H1 (cell line): ENCODE measurements around the gene SEMA3C. TPM values are rescaled to one million over a fixed set of nuclear protein-coding genes. Genes with fewer than 3 reads are reported as not detected.
"Not testable (repeated sequence)": the region's sequence is repeated elsewhere in the genome, so short reads cannot be mapped to it uniquely, and the experiment has no call there.

Experiments used
- CTCF ChIA-PET: fragments of 300-600 bp; sonication (Branson Sonifier 250); formaldehyde crosslinking; loops from one replicate; lab custom pipeline; 2021; ENCODE audit not compliant: partially characterized antibody; lab: Charles Lee
- POLR2A ChIA-PET: fragments of 300-600 bp; sonication (Branson Sonifier 250); formaldehyde crosslinking; loops from one replicate; lab custom pipeline; 2021; ENCODE audit warnings: inconsistent platforms; ENCODE audit not compliant: partially characterized antibody; lab: Charles Lee
- DNase-seq, 2 experiments: peaks; one replicate each; pipeline versions ENCODE4 v3.0.0 to v3.0.0-alpha.2; 2010 to 2022; ENCODE audit warnings: low spot score in 2 of 2, low read depth in 1 of 2, mixed read lengths in 1 of 2
- FAIRE-seq: peaks from 2 replicates; lab custom pipeline; 2011; peaks lifted over from hg19 to GRCh38; lab: Jason Lieb, UNC
- H2AFZ ChIP-seq: 2 replicates; pipeline ENCODE4 v1.8.1; 2012; ENCODE audit warnings: low read length, inconsistent platforms
- H2AK5ac ChIP-seq: 2 replicates; pipeline ENCODE4 v1.6.1; 2013; ENCODE audit warnings: low read depth, low read length
- H2BK120ac ChIP-seq: replicated peaks from 2 replicates; pipeline ENCODE3; 2013; ENCODE audit warnings: low read depth, low read length, inconsistent platforms
- H2BK12ac ChIP-seq: 2 replicates; pipeline ENCODE4 v1.6.1; 2013; ENCODE audit warnings: low read depth, low read length
- H2BK15ac ChIP-seq: 2 replicates; pipeline ENCODE4 v1.6.1; 2013; ENCODE audit warnings: low read length
- H2BK20ac ChIP-seq: 2 replicates; pipeline ENCODE4 v1.6.1; 2013; ENCODE audit warnings: low read length
- H2BK5ac ChIP-seq: 2 replicates; pipeline ENCODE4 v1.6.1; 2013; ENCODE audit warnings: low read depth, low read length
- H3K14ac ChIP-seq: 2 replicates; pipeline ENCODE4 v1.6.1; 2013; ENCODE audit warnings: inconsistent platforms; ENCODE audit not compliant: insufficient read length
- H3K18ac ChIP-seq: 2 replicates; pipeline ENCODE4 v1.6.1; 2013; ENCODE audit warnings: low read length; ENCODE audit errors: extremely low read depth
- H3K23ac ChIP-seq: 2 replicates; pipeline ENCODE4 v1.6.1; 2013; ENCODE audit warnings: inconsistent platforms; ENCODE audit not compliant: insufficient read length
- H3K23me2 ChIP-seq: 2 replicates; pipeline ENCODE4 v1.6.1; 2013; ENCODE audit warnings: low read depth, low read length
- H3K27ac ChIP-seq: 2 replicates; pipeline ENCODE4 v1.6.1; 2011; ENCODE audit warnings: low read depth, low read length, inconsistent platforms
- H3K27me3 ChIP-seq, 4 experiments: replicated peaks in 1 of 4; 1 replicate in 1 of 4; 2 replicates in 3 of 4; pipeline versions ENCODE4 v1.6.1 to v1.8.1; 2011 to 2013; ENCODE audit warnings: low read length in 3 of 4, mild to moderate bottlenecking in 3 of 4, inconsistent platforms in 2 of 4, mixed read lengths in 2 of 4, moderate library complexity in 1 of 4; ENCODE audit not compliant: control insufficient read depth in 3 of 4, insufficient read depth in 3 of 4; ENCODE audit errors: extremely low read depth in 1 of 4
- H3K36me3 ChIP-seq, 4 experiments: 2 replicates each; pipeline versions ENCODE4 v1.6.1 to v1.8.1; 2011 to 2013; ENCODE audit warnings: mild to moderate bottlenecking in 4 of 4, low read length in 3 of 4, moderate library complexity in 2 of 4, control low read depth in 1 of 4, inconsistent platforms in 1 of 4; ENCODE audit not compliant: insufficient read depth in 4 of 4, control insufficient read depth in 2 of 4
- H3K4ac ChIP-seq: replicated peaks from 2 replicates; pipeline ENCODE3; 2013; ENCODE audit warnings: low read length, low read depth, mixed read lengths, inconsistent platforms; ENCODE audit not compliant: insufficient read length
- H3K4me1 ChIP-seq, 4 experiments: replicated peaks in 1 of 4; 1 replicate in 1 of 4; 2 replicates in 3 of 4; pipeline versions ENCODE4 v1.6.1 to v1.8.1; 2011 to 2013; ENCODE audit warnings: low read length in 3 of 4, inconsistent platforms in 2 of 4, mixed read lengths in 1 of 4; ENCODE audit not compliant: insufficient read depth in 4 of 4, control insufficient read depth in 3 of 4
- H3K4me2 ChIP-seq, 2 experiments: 2 replicates each; pipeline versions ENCODE4 v1.6.1 to v1.8.1; 2011 to 2013; ENCODE audit warnings: low read depth in 2 of 2, low read length in 2 of 2, control low read depth in 1 of 2, inconsistent platforms in 1 of 2, mild to moderate bottlenecking in 1 of 2; ENCODE audit not compliant: insufficient read depth in 1 of 2
- H3K4me3 ChIP-seq, 4 experiments: fragments of 200-600, 300-600 bp in 1 of 4; sonication (generic), shearing (Covaris generic), sonication (Bioruptor Twin) in 1 of 4; 2 replicates each; pipeline versions ENCODE4 v1.5.1 to v1.8.1; 2011 to 2016; ENCODE audit warnings: low read length in 4 of 4, low read depth in 3 of 4, control low read depth in 2 of 4, inconsistent platforms in 2 of 4, mild to moderate bottlenecking in 2 of 4, mixed read lengths in 1 of 4, moderate library complexity in 1 of 4; ENCODE audit not compliant: insufficient read depth in 2 of 4; ENCODE audit errors: extremely low read depth in 1 of 4
- H3K56ac ChIP-seq: replicated peaks from 2 replicates; pipeline ENCODE3; 2013; ENCODE audit warnings: low read depth, mild to moderate bottlenecking, mixed read lengths, low read length, inconsistent platforms; ENCODE audit not compliant: insufficient read length
- H3K79me1 ChIP-seq: 2 replicates; pipeline ENCODE4 v1.6.1; 2013; ENCODE audit warnings: low read depth, low read length, control low read depth
- H3K79me2 ChIP-seq, 2 experiments: 2 replicates each; pipeline versions ENCODE4 v1.6.1 to v1.8.1; 2012 to 2013; ENCODE audit warnings: low read length in 2 of 2, mild to moderate bottlenecking in 2 of 2, inconsistent platforms in 1 of 2; ENCODE audit not compliant: insufficient read depth in 2 of 2, control insufficient read depth in 1 of 2
- H3K9ac ChIP-seq, 4 experiments: replicated peaks in 1 of 4; 1 replicate in 1 of 4; 2 replicates in 3 of 4; pipeline versions ENCODE4 v1.6.1 to v1.8.1; 2011 to 2013; ENCODE audit warnings: low read depth in 3 of 4, low read length in 3 of 4, control low read depth in 2 of 4, mild to moderate bottlenecking in 2 of 4, moderate library complexity in 2 of 4, inconsistent platforms in 1 of 4; ENCODE audit errors: extremely low read depth in 1 of 4
- H3K9me3 ChIP-seq, 2 experiments: 2 replicates each; pipeline versions ENCODE4 v1.6.1 to v1.8.1; 2012 to 2013; ENCODE audit warnings: mild to moderate bottlenecking in 2 of 2, moderate library complexity in 2 of 2, control low read depth in 1 of 2, inconsistent platforms in 1 of 2, low read depth in 1 of 2, low read length in 1 of 2, mixed read lengths in 1 of 2; ENCODE audit not compliant: insufficient read depth in 2 of 2
- H4K20me1 ChIP-seq, 2 experiments: replicated peaks in 1 of 2; 2 replicates each; pipeline versions ENCODE3 to v1.8.1; 2011 to 2013; ENCODE audit warnings: inconsistent platforms in 2 of 2, low read length in 2 of 2, mild to moderate bottlenecking in 1 of 2; ENCODE audit not compliant: insufficient read depth in 2 of 2, control insufficient read depth in 1 of 2
- H4K5ac ChIP-seq: 2 replicates; pipeline ENCODE4 v1.6.1; 2013; ENCODE audit warnings: low read length, low read depth, mixed read lengths, inconsistent platforms; ENCODE audit not compliant: insufficient read length
- H4K8ac ChIP-seq: 2 replicates; pipeline ENCODE4 v1.8.0; 2013; ENCODE audit warnings: mild to moderate bottlenecking, moderate library complexity, low read length, inconsistent platforms; ENCODE audit not compliant: insufficient read depth; ENCODE audit errors: extremely low read depth
- H4K91ac ChIP-seq: replicated peaks from 2 replicates; pipeline ENCODE3; 2013; ENCODE audit warnings: low read length, mixed read lengths, inconsistent platforms; ENCODE audit not compliant: insufficient read length
- TCF12 ChIP-seq: IDR thresholded peaks from 2 replicates; pipeline ENCODE4 v1.6.1; 2011; ENCODE audit warnings: low read depth, mild to moderate bottlenecking, low read length
- WGBS, 2 experiments: shearing (Covaris generic) in 1 of 2; methylation state at CpG; one replicate each; pipeline versions ENCODE4 v1.1.6 to v1.1.7; 2013 to 2015; ENCODE audit warnings: low lambda C conversion rate in 2 of 2, mixed read lengths in 2 of 2, inconsistent platforms in 1 of 2, low coverage in 1 of 2, missing lambda C conversion rate in 1 of 2; ENCODE audit not compliant: insufficient replicate concordance in 2 of 2, insufficient coverage in 1 of 2, insufficient read length in 1 of 2; ENCODE audit errors: extremely low coverage in 1 of 2, missing lambda C conversion rate in 1 of 2; 5-methylcytosine and 5-hydroxymethylcytosine counted together
- polyA plus RNA-seq, 7 experiments: library from polyadenylated mRNA; depleted of rRNA in 3 of 7; stranded (reverse) in 5 of 7; unstranded in 2 of 7; fragments of >200 nt in 5 of 7; fragments of 200-250 nt in 2 of 7; gene quantifications; 1 replicate in 5 of 7; 2 replicates in 1 of 7; 4 replicates in 1 of 7; pipeline versions ENCODE4 v1.2.1 to v1.2.3, GENCODE V29; 2011 to 2013; ENCODE audit warnings: missing spikeins in 2 of 7, mixed read lengths in 2 of 7
- total RNA-seq: library from RNA; stranded (reverse); fragmentation: NEBNext Ultra II Directional; extraction: Animal tissue kit (Norgen Biotek cat#: 25700); gene quantifications from 2 replicates; pipeline ENCODE4 v1.2.1, GENCODE V29; 2021

SEMA3C gene
- total and polyA plus RNA-seq, 2 of the 8 experiments (the other 6 are each of a cell fraction or from before 2014, with no cell fraction given), result 0.15 to 1.4 TPM

GRCh38 chr7:80929619-80930018 is 10.8 kb upstream of the SEMA3C start:
- no peak for TF ChIP-seq TCF12
- TF ChIP-seq, all 59 proteins: peak for 0
- no peak overlapping the region for H2BK5ac ChIP-seq
- no peak overlapping the region for H3K4ac ChIP-seq
- H3K4me1 ChIP-seq, result no peaks in the 10 kb centered on the region
- H3K23ac ChIP-seq, result no peak overlapping the region
- no peak overlapping the region for H4K8ac ChIP-seq
- no peak for DNase-seq
- H3K27ac ChIP-seq, result no peak overlapping the region
- peak overlapping the region; percentile 29; the same call in 1 of the 2 replicates for H2AFZ ChIP-seq
- no peaks in the 10 kb centered on the region for H3K23me2 ChIP-seq
- H3K4me3 ChIP-seq, result no peak overlapping the region
- H2BK12ac ChIP-seq, result no peak overlapping the region
- no peak overlapping the region for H4K5ac ChIP-seq
- no peak overlapping the region for H2BK20ac ChIP-seq
- no peak overlapping the region for H3K4me2 ChIP-seq
- H3K18ac ChIP-seq, result no peak overlapping the region
- no peaks in the 10 kb centered on the region for H3K27me3 ChIP-seq
- H3K9me3 ChIP-seq, result 0 out of 4 replicates have a peak, but pooled peaks cover 0 to 5% of the 10 kb centered on the region in 2 experiments
- H3K36me3 ChIP-seq, result no peaks in the 10 kb centered on the region
- no peak overlapping the region for H3K14ac ChIP-seq
- no peak overlapping the region for H3K56ac ChIP-seq
- no peaks in the 10 kb centered on the region for H3K79me2 ChIP-seq
- no peak overlapping the region for H4K91ac ChIP-seq
- H2BK15ac ChIP-seq, result no peak overlapping the region
- no peaks in the 10 kb centered on the region for H4K20me1 ChIP-seq
- H2AK5ac ChIP-seq, result no peak overlapping the region
- ChIA-PET POLR2A (no interaction called here), CTCF (no interaction called here)
- no peak overlapping the region for H2BK120ac ChIP-seq
- no peaks in the 10 kb centered on the region for H3K79me1 ChIP-seq
- no peak for FAIRE-seq
- H3K9ac ChIP-seq, result no peak overlapping the region
- 90% methylated on average over 3 of the region's 3 CpGs; no CpG with 5 or more reads in 1 of the 2 experiments for WGBS, 2 experiments

GRCh38 chr7:80926955-80927354 is 8.1 kb upstream of the SEMA3C start:
- H4K8ac ChIP-seq, H3K9ac ChIP-seq, H3K23me2 ChIP-seq, H3K4me1 ChIP-seq, POLR2A ChIA-PET, H3K56ac ChIP-seq, H4K91ac ChIP-seq, H2BK12ac ChIP-seq, H3K79me2 ChIP-seq, H4K5ac ChIP-seq, H3K27me3 ChIP-seq, H2AK5ac ChIP-seq, H3K79me1 ChIP-seq, H3K4me3 ChIP-seq, H2AFZ ChIP-seq, CTCF ChIA-PET, H2BK120ac ChIP-seq, H2BK5ac ChIP-seq, H3K36me3 ChIP-seq, H3K9me3 ChIP-seq, H3K14ac ChIP-seq, H3K18ac ChIP-seq, H3K27ac ChIP-seq, FAIRE-seq, H2BK15ac ChIP-seq, H4K20me1 ChIP-seq, H3K4ac ChIP-seq, DNase-seq, H3K4me2 ChIP-seq, H2BK20ac ChIP-seq, H3K23ac ChIP-seq: not testable (repeated sequence)
- 99% methylated on average over 6 of the region's 6 CpGs; no CpG with 5 or more reads in 1 of the 2 experiments for WGBS, 2 experiments
